Muscle layer of colon (tissue), 2 donors: ENCODE results near the gene ALDH1A3.

Experiments used
- H3K27ac ChIP-seq: one replicate; pipeline ENCODE4 v1.7.0; 2013; ENCODE audit warnings: low read depth, mild to moderate bottlenecking, low read length, moderate library complexity
- H3K27me3 ChIP-seq, 2 donors: one replicate each; pipeline ENCODE4 v1.7.0; 2013; ENCODE audit warnings: low read length in 2 of 2, mild to moderate bottlenecking in 2 of 2; ENCODE audit not compliant: insufficient read depth in 2 of 2, control insufficient read depth in 1 of 2
- H3K36me3 ChIP-seq: one replicate; pipeline ENCODE4 v1.7.0; 2013; ENCODE audit warnings: mild to moderate bottlenecking, low read length; ENCODE audit not compliant: insufficient read depth
- H3K4me1 ChIP-seq: one replicate; pipeline ENCODE4 v1.7.0; 2013; ENCODE audit warnings: mild to moderate bottlenecking, low read length; ENCODE audit not compliant: insufficient read depth
- H3K4me3 ChIP-seq, 2 donors: one replicate each; pipeline ENCODE4 v1.7.0; 2013; ENCODE audit warnings: low read length in 2 of 2, low read depth in 1 of 2, mild to moderate bottlenecking in 1 of 2, moderate library complexity in 1 of 2
- H3K9ac ChIP-seq: one replicate; pipeline ENCODE4 v1.7.0; 2013; ENCODE audit warnings: low read length
- H3K9me3 ChIP-seq: one replicate; pipeline ENCODE4 v1.7.0; 2013; ENCODE audit warnings: mild to moderate bottlenecking, low read length
- donor health status: abdominal sarcoma.
- donor health status: Adenocarcinoma of cecum.

Gene ALDH1A3

GRCh38 chr15:100889385-100890050, 9.9 kb downstream of the ALDH1A3 start:
- no peak overlapping the region for H3K4me3 ChIP-seq
- no peak overlapping the region for H3K27ac ChIP-seq

GRCh38 chr15:100890051-100890720, 10.6 kb downstream of the ALDH1A3 start:
- Histone ChIP-seq H3K9me3 (no peaks in the 10 kb centered on the region), H3K27ac (no peak overlapping the region), H3K4me3 (no peak overlapping the region), H3K27me3 (no peaks in the 10 kb centered on the region), H3K4me1 (peaks cover 15% of the 10 kb centered on the region), H3K36me3 (peaks cover 7% of the 10 kb centered on the region), H3K9ac (no peak overlapping the region)

More at GRCh38 chr15:100889385-100890050, 9.9 kb downstream of the ALDH1A3 start:
- Histone ChIP-seq H3K36me3 (peaks cover 7% of the 10 kb centered on the region), H3K27me3 (no peaks in the 10 kb centered on the region), H3K4me1 (peaks cover 15% of the 10 kb centered on the region), H3K9me3 (no peaks in the 10 kb centered on the region), H3K9ac (no peak overlapping the region)

DNA sequence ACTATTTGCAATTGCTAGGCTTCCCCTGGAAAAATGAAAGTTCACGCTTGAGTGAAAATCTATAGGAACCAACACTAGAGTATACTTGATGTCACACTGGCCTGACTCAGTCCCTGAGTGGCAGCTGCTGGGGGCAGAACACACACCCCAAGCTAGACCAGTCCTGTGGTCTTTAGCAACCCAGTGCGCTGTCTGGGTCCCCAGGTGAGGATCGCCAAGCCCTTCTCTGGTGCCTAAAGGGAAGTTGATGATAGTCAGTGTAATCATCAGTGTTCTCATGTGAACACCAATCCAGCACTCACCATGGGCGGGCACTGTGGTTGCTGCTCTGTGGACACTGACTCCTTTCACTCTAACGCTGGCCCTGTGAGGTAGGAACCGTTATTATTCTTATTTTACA, 11.2 kb downstream of the ALDH1A3 start:
- Histone ChIP-seq H3K36me3 (peaks cover 7% of the 10 kb centered on the region), H3K9ac (no peak overlapping the region), H3K4me1 (peaks cover 15% of the 10 kb centered on the region), H3K4me3 (no peak overlapping the region), H3K27me3 (no peaks in the 10 kb centered on the region), H3K27ac (no peak overlapping the region), H3K9me3 (no peaks in the 10 kb centered on the region)

DNA sequence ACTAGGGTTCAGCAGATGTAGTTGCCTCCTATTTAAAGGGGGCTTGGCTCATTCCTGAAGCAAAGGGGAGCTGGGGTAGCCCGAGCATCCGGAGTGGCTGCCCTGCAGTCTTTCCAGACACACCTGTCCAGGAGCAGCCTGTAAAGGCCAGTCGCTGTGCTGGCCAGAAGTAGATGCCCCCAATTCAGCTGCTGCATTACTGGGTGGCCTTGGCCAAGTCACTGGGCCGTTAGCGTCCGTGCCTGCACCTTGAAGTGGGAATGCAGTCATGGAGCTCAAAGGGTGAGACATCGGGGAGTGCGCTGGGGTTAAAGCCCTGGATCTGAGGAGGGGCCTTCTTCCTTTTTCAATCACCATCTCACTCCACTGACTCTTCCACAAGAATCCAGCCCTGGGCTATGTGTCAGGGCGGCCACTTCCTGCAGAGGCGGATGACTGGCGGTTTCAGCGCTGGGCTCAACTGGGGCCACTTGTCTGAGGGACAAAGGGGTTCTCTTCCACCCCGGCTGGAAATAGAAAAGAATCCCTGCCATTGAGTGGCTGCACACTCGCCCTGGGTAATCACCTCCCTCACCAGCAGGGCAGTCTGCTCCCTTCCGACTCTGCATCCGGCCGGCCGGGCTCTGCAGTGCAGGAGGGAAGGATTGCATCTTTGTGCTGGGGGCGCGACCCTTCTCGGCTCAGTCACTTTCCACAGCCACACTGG, 11.8 kb downstream of the ALDH1A3 start:
- no peak overlapping the region for H3K9ac ChIP-seq
- H3K4me3 ChIP-seq = no peak overlapping the region
- H3K27ac ChIP-seq = no peak overlapping the region
- H3K9me3 ChIP-seq = no peaks in the 10 kb centered on the region
- H3K4me1 ChIP-seq = peaks cover 15% of the 10 kb centered on the region
- H3K27me3 ChIP-seq = no peaks in the 10 kb centered on the region
- H3K36me3 ChIP-seq = peaks cover 7% of the 10 kb centered on the region

- Histone ChIP-seq H3K27me3 (no peaks in the 10 kb centered on the region), H3K9me3 (no peaks in the 10 kb centered on the region), H3K36me3 (peaks cover 7% of the 10 kb centered on the region), H3K9ac (no peak overlapping the region), H3K27ac (no peak overlapping the region), H3K4me1 (peaks cover 15% of the 10 kb centered on the region), H3K4me3 (no peak overlapping the region)
These were observed 12.4 kb downstream of the ALDH1A3 start for GRCh38 chr15:100892013-100892355.

DNA sequence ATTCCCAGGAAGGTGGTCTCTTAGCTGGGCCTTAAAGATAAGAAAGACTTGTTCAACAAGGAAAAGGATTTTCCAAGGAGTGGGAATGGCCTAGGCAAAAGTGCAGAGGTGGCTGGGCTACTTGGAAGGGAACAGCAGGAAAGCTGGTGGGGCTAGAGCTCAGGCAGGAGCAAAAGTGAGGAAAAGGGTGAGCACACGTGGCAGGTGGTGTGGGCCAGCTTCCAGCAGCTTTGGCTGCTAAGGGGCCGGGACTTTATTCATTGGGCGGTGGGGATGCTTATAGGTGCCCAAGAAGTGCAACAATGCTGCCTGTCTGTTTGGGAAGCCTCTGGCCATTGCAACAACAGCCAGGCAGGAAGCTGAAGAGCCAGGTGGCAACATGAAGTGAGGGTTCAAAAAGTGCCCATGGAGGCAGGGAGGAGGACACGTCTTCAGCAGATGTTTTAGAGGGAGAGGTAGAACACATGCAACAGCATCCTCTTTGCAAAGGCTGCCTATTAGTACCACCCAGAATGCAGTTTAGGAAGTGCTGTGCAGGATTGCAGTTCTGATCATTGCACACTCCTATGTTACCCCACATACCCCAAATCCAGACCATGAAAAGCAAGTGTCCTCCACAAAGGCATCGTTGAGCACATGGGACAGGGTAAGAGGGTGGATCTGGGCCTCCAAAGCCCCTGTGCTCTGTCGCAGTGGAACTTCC, 13.8 kb downstream of the ALDH1A3 start:
- H3K27ac ChIP-seq = no peak overlapping the region
- H3K4me3 ChIP-seq = no peak overlapping the region
- no peak overlapping the region for H3K9ac ChIP-seq
- no peaks in the 10 kb centered on the region for H3K9me3 ChIP-seq
- peaks cover 15% of the 10 kb centered on the region for H3K4me1 ChIP-seq
- peaks cover 7% of the 10 kb centered on the region for H3K36me3 ChIP-seq
- no peaks in the 10 kb centered on the region for H3K27me3 ChIP-seq

DNA sequence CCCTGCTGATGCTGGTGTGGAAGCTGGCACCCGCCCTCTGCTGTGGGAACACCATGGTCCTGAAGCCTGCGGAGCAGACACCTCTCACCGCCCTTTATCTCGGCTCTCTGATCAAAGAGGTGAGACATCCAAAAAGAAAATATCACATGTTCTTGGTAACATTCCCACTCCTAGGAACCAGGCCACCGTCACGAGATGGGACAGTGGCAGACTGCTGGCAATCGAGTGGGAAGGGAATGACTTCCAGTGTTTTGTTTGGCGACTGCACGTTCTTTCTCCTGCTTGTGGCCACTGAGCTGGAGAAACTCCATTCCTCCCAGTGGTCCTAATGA, 14.3 kb downstream of the ALDH1A3 start:
- Histone ChIP-seq H3K4me1 (peaks cover 10% of the 10 kb centered on the region), H3K9me3 (no peaks in the 10 kb centered on the region), H3K27me3 (no peaks in the 10 kb centered on the region), H3K4me3 (no peak overlapping the region), H3K27ac (no peak overlapping the region), H3K36me3 (peaks cover 7% of the 10 kb centered on the region), H3K9ac (no peak overlapping the region)

- no peak overlapping the region for H3K27ac ChIP-seq
- peaks cover 8% of the 10 kb centered on the region for H3K4me1 ChIP-seq
- H3K9ac ChIP-seq = no peak overlapping the region
- H3K27me3 ChIP-seq = no peaks in the 10 kb centered on the region
- H3K4me3 ChIP-seq = no peak overlapping the region
- no peaks in the 10 kb centered on the region for H3K9me3 ChIP-seq
- peaks cover 4% of the 10 kb centered on the region for H3K36me3 ChIP-seq
These were observed 16.1 kb downstream of the ALDH1A3 start for GRCh38 chr15:100895721-100896120.

DNA sequence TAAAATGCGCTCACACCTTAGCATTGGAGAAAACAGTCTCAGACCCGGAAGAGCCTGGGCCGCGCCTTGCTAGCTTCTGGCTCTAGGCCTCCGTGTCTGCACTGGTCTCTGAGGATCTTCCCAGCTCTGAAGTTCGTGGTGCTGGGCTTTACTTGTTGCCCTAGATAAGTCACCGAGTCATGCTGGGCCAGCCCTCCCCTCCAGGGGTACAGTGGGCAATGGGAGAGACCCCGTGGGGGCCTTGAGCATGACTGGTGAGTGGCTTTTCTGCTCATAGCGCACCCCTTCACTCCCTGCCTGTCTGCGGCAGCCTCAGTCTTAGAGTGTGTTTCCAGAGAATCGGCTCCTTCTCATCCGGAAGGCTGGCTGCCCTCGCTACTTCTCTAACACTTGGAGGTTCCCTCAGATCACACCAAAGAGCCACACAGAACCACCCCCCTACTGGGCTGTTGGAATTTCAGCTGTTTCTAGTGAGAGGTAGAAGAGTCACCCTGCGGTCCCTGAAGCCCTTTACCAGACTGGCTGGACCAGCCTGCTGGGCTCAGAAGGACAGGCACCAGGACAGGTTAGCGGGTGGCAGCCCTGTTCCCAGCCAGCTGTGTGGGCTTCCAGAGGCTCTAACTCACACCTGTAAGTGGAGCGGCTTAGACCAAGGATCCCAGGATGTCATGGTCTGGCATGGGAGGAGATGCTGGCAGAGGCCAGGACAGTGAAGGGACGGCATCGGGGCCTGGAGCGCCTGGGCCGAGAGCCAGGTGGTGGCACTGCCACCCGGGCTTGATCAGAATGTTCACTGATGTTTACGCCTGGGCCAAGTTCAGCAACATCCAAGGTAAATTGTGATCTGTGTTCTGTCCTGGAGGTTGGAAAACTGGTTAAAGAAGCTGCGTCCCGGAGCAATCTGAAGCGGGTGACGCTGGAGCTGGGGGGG, 17.9 kb downstream of the ALDH1A3 start:
- Histone ChIP-seq H3K4me3 (no peak overlapping the region), H3K27ac (no peak overlapping the region), H3K27me3 (no peaks in the 10 kb centered on the region), H3K9ac (no peak overlapping the region), H3K36me3 (peaks cover 4% of the 10 kb centered on the region), H3K9me3 (no peaks in the 10 kb centered on the region), H3K4me1 (peaks cover 23% of the 10 kb centered on the region)

GRCh38 chr15:100898152-100898490, 18.5 kb downstream of the ALDH1A3 start:
- H3K27ac ChIP-seq = no peak overlapping the region
- H3K9me3 ChIP-seq = no peaks in the 10 kb centered on the region

More at GRCh38 chr15:100898152-100898490, 18.5 kb downstream of the ALDH1A3 start:
- Histone ChIP-seq H3K4me3 (no peak overlapping the region), H3K27me3 (no peaks in the 10 kb centered on the region), H3K4me1 (peaks cover 30% of the 10 kb centered on the region), H3K9ac (no peak overlapping the region), H3K36me3 (peaks cover under 1% of the 10 kb centered on the region)
